ENCODE data around the gene CPSF3.
"Not testable (repeated sequence)": the region's sequence is repeated elsewhere in the genome, so short reads cannot be mapped to it uniquely, and the experiment has no call there.

Gene CPSF3

DNA sequence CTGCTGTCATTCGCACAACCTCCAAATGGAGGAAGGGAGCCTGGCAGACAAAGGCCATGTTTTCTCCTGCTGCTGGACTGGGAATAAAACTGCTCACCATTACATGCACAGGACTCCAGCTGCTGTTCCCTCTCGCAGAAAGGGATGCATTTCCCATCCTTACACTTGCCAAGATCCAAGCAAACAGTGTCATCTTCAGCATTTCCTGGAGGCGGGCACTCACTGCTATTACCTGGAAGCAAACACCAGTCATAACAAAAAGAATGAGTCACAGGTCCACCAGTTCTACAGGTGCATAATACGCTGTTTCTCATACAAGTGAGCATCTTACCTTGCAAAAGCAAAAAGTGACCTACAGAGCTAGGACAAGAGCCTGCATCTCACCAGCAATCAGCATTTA, 73.6 kb downstream of the CPSF3 start:
- no peak for DNase-seq (ENCODE audit: extremely low spot score)
- CTCF ChIA-PET = interaction anchor here (0.6 kb wide), 1 partner anchor 9 kb away, joined by 4 read pairs; no protein-coding TSS in a partner anchor
- TF ChIP-seq BHLHE40 (IDR thresholded peaks at IDR 0.05; ENCODE audit: borderline replicate concordance) (no peak), CTBP1 (IDR thresholded peaks at IDR 0.05; ENCODE audit: borderline replicate concordance) (no peak), FOXM1 (IDR thresholded peaks at IDR 0.05; ENCODE audit: borderline replicate concordance) (no peak), ARNT (IDR thresholded peaks at IDR 0.05) (no peak), NFRKB (IDR thresholded peaks at IDR 0.05) (no peak), HDGF (IDR thresholded peaks at IDR 0.05; ENCODE audit: borderline replicate concordance) (no peak), FOXK2 (IDR thresholded peaks at IDR 0.05) (no peak), LEF1 (IDR thresholded peaks at IDR 0.05; ENCODE audit: borderline replicate concordance) (no peak), SP1 (IDR thresholded peaks at IDR 0.05) (no peak), FOXA1 (IDR thresholded peaks at IDR 0.05) (no peak), TARDBP (IDR thresholded peaks at IDR 0.05) (no peak), ZNF384 (IDR thresholded peaks at IDR 0.05) (no peak), ELF4 (IDR thresholded peaks at IDR 0.05) (no peak), SUZ12 (IDR thresholded peaks at IDR 0.05) (no peak), L3MBTL2 (conservative IDR thresholded peaks at IDR 0.05) (no peak)
- TF ChIP-seq, protein P1, sequence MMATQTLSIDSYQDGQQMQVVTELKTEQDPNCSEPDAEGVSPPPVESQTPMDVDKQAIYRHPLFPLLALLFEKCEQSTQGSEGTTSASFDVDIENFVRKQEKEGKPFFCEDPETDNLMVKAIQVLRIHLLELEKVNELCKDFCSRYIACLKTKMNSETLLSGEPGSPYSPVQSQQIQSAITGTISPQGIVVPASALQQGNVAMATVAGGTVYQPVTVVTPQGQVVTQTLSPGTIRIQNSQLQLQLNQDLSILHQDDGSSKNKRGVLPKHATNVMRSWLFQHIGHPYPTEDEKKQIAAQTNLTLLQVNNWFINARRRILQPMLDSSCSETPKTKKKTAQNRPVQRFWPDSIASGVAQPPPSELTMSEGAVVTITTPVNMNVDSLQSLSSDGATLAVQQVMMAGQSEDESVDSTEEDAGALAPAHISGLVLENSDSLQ (IDR thresholded peaks at IDR 0.05) = no peak
- POLR2A ChIA-PET = no interaction called here

DNA sequence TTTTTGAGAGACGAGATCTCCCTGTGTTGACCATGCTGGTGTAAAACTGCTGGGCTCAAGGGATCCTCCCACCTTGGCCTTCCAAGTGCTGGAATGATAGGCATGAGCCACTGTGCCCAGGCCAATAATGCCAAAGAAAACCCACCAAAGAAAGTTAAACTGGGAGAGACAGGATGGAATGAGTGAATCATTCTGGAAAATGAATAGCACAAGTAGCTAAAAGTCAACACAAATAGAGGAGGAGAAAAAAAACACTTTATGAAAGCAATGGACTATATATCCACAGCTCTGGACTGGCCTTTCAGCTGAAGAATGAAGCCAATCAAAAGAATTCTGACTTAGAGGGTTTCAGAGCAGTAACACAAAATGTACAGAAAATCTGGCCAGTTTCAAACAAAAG, 74.8 kb downstream of the CPSF3 start:
- CTCF ChIA-PET = interaction anchor here (0.7 kb wide), 1 partner anchor 11 kb away, joined by 3 read pairs; no protein-coding TSS in a partner anchor
- POLR2A ChIA-PET = no interaction called here
- DNase-seq (ENCODE audit: extremely low spot score) = no peak
- TF ChIP-seq NFRKB (IDR thresholded peaks at IDR 0.05) (no peak), ZNF384 (IDR thresholded peaks at IDR 0.05) (no peak)

DNA sequence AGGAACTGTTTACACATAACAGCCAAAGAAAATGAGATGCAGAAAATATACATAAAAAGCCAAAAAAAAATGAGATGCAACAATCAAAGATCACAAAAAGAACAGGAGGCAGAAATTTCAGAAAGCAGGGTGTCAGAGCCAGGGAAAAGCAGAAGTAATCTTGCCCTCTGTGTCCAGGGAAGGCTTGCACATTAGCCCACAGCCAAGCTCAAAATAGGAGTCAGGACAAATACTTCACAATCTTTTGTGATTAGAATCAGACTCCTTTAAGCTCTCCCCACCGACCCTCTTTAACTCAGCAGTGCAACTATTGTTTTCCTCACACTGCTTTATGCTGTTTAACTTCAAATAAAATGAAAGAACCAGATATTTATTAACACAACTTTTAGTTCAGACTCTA, 85.5 kb downstream of the CPSF3 start:
- no peak for TF ChIP-seq CTBP1 (IDR thresholded peaks at IDR 0.05; ENCODE audit: borderline replicate concordance)
- no peak for TF ChIP-seq L3MBTL2 (conservative IDR thresholded peaks at IDR 0.05)
- TF ChIP-seq, protein P1 (IDR thresholded peaks at IDR 0.05) = no peak
- no peak for TF ChIP-seq FOXM1 (IDR thresholded peaks at IDR 0.05; ENCODE audit: borderline replicate concordance)
- no peak for TF ChIP-seq ZNF384 (IDR thresholded peaks at IDR 0.05)
- TF ChIP-seq NFRKB (IDR thresholded peaks at IDR 0.05) = no peak
- DNase-seq (ENCODE audit: extremely low spot score) = no peak
- POLR2A ChIA-PET = no interaction called here
- CTCF ChIA-PET = no interaction called here

DNA sequence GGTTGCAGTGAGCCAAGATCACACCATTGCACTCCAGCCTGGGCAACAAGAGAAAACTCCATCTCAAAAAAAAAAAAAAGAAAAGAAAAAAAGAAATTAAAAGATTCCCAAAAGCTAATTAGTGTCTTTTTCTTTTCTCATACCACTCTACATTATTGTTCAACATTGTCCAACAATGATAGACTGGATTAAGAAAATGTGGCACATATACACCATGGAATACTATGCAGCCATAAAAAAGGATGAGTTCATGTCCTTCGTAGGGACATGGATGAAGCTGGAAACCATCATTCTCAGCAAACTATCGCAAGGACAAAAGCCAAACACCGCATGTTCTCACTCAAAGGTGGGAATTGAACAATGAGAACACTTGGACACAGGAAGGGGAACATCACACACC, 90.5 kb downstream of the CPSF3 start:
- CTCF ChIA-PET = interaction anchor here (0.6 kb wide), 1 partner anchor 55 kb away, joined by 3 read pairs; no protein-coding TSS in a partner anchor
- POLR2A ChIA-PET; DNase-seq (ENCODE audit: extremely low spot score): not testable (repeated sequence)

DNA sequence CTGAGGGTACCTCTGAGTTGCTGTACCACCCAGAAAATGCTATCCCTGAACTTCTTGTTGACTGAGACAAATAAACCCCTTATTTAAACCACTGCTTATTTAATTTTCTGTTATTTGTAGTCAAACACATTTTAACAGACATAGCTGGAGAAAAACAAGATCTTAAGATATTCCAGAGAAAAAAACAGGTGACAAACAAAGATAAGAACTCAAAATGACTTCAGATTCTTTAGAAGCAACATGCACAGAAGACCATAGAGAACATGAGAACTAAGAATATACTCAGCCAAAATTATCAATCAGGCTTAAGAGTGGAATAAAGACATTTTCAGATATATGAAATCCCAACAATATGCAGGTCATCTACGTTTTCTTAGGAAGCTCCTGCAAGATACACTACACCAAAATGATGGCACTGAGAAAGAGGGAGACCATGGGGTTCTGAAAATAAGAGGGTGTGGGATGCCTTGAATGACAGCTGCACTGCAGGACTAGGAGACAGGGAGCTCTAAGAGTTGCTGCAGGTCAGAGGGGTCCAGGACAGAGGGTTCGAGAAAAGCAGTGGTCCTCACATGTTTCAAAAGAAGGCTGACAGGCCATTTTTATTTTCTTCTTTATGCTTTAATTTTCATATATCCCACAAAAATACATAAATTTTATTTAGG, 93.8 kb downstream of the CPSF3 start:
- TF ChIP-seq FOXK2 (IDR thresholded peaks at IDR 0.05) (no peak), CTBP1 (IDR thresholded peaks at IDR 0.05; ENCODE audit: borderline replicate concordance) (no peak), HDGF (IDR thresholded peaks at IDR 0.05; ENCODE audit: borderline replicate concordance) (no peak), TARDBP (IDR thresholded peaks at IDR 0.05) (no peak), FOXM1 (IDR thresholded peaks at IDR 0.05; ENCODE audit: borderline replicate concordance) (no peak), SP1 (IDR thresholded peaks at IDR 0.05) (no peak), SUZ12 (IDR thresholded peaks at IDR 0.05) (no peak), ELF4 (IDR thresholded peaks at IDR 0.05) (no peak), LEF1 (IDR thresholded peaks at IDR 0.05; ENCODE audit: borderline replicate concordance) (no peak), ZNF384 (IDR thresholded peaks at IDR 0.05) (no peak), NFRKB (IDR thresholded peaks at IDR 0.05) (no peak), BHLHE40 (IDR thresholded peaks at IDR 0.05; ENCODE audit: borderline replicate concordance) (no peak), FOXA1 (IDR thresholded peaks at IDR 0.05) (no peak), ARNT (IDR thresholded peaks at IDR 0.05) (no peak)
- TF ChIP-seq, protein P1 (IDR thresholded peaks at IDR 0.05) = no peak
- ChIA-PET POLR2A (no interaction called here), CTCF (no interaction called here)
- DNase-seq (ENCODE audit: extremely low spot score) = no peak

DNA sequence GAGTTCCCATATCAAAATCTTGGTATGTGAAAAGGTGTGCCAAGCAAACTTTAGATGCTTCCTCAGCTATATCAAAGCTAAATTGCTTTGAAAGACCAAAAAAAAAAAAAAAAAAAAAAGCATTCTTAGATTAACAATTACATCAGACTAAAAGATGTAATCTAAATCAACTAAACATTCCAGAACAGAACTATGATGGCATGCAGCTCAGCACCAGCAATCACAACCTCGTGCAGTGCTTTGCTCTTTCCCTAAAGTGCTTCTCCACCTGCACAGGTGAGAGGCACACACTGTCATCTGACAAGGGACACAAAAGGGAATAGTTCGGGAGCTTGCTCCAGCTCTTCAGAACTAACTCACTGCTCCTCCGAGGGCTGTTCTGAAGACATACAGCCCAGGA, 94.7 kb downstream of the CPSF3 start:
- CTCF ChIA-PET = no interaction called here

More for the DNA sequence above, 94.7 kb downstream of the CPSF3 start:
- no peak for TF ChIP-seq NFRKB (IDR thresholded peaks at IDR 0.05)
- TF ChIP-seq, protein P1 (IDR thresholded peaks at IDR 0.05) = no peak
- no peak for TF ChIP-seq ELF4 (IDR thresholded peaks at IDR 0.05)
- no peak for TF ChIP-seq TARDBP (IDR thresholded peaks at IDR 0.05)
- no peak for TF ChIP-seq FOXM1 (IDR thresholded peaks at IDR 0.05; ENCODE audit: borderline replicate concordance)
- TF ChIP-seq SUZ12 (IDR thresholded peaks at IDR 0.05) = no peak
- no peak for TF ChIP-seq CTBP1 (IDR thresholded peaks at IDR 0.05; ENCODE audit: borderline replicate concordance)
- no peak for TF ChIP-seq SP1 (IDR thresholded peaks at IDR 0.05)
- no peak for TF ChIP-seq HDGF (IDR thresholded peaks at IDR 0.05; ENCODE audit: borderline replicate concordance)
- TF ChIP-seq BHLHE40 (IDR thresholded peaks at IDR 0.05; ENCODE audit: borderline replicate concordance) = no peak
- TF ChIP-seq FOXA1 (IDR thresholded peaks at IDR 0.05) = no peak
- TF ChIP-seq FOXK2 (IDR thresholded peaks at IDR 0.05) = no peak
- TF ChIP-seq ARNT (IDR thresholded peaks at IDR 0.05) = no peak
- POLR2A ChIA-PET = no interaction called here
- no peak for DNase-seq (ENCODE audit: extremely low spot score)

Measured in HEK293T (cell line).